A673 (cell line): ENCODE data around the gene BCL2. TPM values are rescaled to one million over a fixed set of nuclear protein-coding genes. Genes with fewer than 3 reads are reported as not detected.

ENCODE experiments used
- BruUV-seq: library from RNA; stranded (reverse); fragments of 400-500 nt; replicated peaks from 2 replicates; lab custom pipeline; 2021; lab: Mats Ljungman, UMichigan
- CTCF ChIA-PET: fragments of 300-600 bp; sonication (Branson Sonifier 250); formaldehyde crosslinking; loops from one replicate; lab custom pipeline; 2022; ENCODE audit warnings: antibody characterized with exemption; lab: Charles Lee
- POLR2A ChIA-PET: fragments of 300-600 bp; sonication (Branson Sonifier 250); formaldehyde crosslinking; loops from one replicate; lab custom pipeline; 2022; ENCODE audit warnings: antibody characterized with exemption; ENCODE audit not compliant: low non-redundant PET; lab: Charles Lee
- DNase-seq: peaks from one replicate; pipeline ENCODE4 v3.0.0-alpha.2; 2015; ENCODE audit warnings: low spot score
- H3K27ac ChIP-seq: fragments of 200-600 bp; sonication (generic); 2 replicates; pipeline ENCODE4 v1.5.1; 2016; ENCODE audit warnings: mixed run types, low read depth, mild to moderate bottlenecking, mixed read lengths, antibody characterized with exemption, low read length; ENCODE audit not compliant: poor library complexity, severe bottlenecking
- H3K27me3 ChIP-seq: fragments of 200-600 bp; sonication (generic); replicated peaks from 2 replicates; pipeline ENCODE4 v1.6.1; 2017; ENCODE audit warnings: mixed run types, low read depth, mild to moderate bottlenecking, mixed read lengths, antibody characterized with exemption, low read length; ENCODE audit not compliant: insufficient read depth, poor library complexity
- H3K36me3 ChIP-seq: fragments of 200-600 bp; sonication (generic); 2 replicates; pipeline ENCODE4 v1.6.1; 2016; ENCODE audit warnings: mixed run types, mild to moderate bottlenecking, mixed read lengths, antibody characterized with exemption, low read length; ENCODE audit not compliant: insufficient read depth, poor library complexity, severe bottlenecking
- H3K4me1 ChIP-seq: fragments of 200-600 bp; sonication (generic); 2 replicates; pipeline ENCODE4 v1.6.1; 2017; ENCODE audit warnings: mixed run types, mild to moderate bottlenecking, mixed read lengths, antibody characterized with exemption, low read length; ENCODE audit not compliant: insufficient read depth, poor library complexity, severe bottlenecking
- H3K4me3 ChIP-seq: fragments of 200-600 bp; sonication (generic); 2 replicates; pipeline ENCODE4 v1.5.1; 2016; ENCODE audit warnings: low read depth, mixed run types, mild to moderate bottlenecking, mixed read lengths, low read length; ENCODE audit not compliant: poor library complexity, severe bottlenecking
- H3K9me3 ChIP-seq: fragments of 200-600 bp; sonication (generic); 2 replicates; pipeline ENCODE4 v1.6.1; 2016; ENCODE audit warnings: mixed run types, low read depth, mild to moderate bottlenecking, mixed read lengths, antibody characterized with exemption, low read length; ENCODE audit not compliant: poor library complexity, severe bottlenecking
- EZH2 ChIP-seq: fragments of 200-600 bp; sonication (generic); IDR thresholded peaks from 2 replicates; pipeline ENCODE4 v1.6.1; 2017; ENCODE audit warnings: borderline replicate concordance, low read depth, mild to moderate bottlenecking, mixed read lengths, antibody characterized with exemption, low read length; ENCODE audit not compliant: poor library complexity, severe bottlenecking
- intact Hi-C: fragments of 100-400 bp; cut with micrococcal nuclease; formaldehyde crosslinking; loops from one replicate; pipeline ENCODE4 v1.10.0; 2022; ENCODE audit not compliant: unreplicated experiment
- total RNA-seq: library from RNA; stranded (reverse); gene quantifications from 2 replicates; pipeline ENCODE4 v1.2.3, GENCODE V29; 2021
- TF ChIP-seq, protein P1 (sequence below): fragments of 300-800, 200-600 bp; sonication (generic); conservative IDR thresholded peaks from 2 replicates; pipeline ENCODE4 v1.5.1; 2017; ENCODE audit warnings: low read depth, mild to moderate bottlenecking, antibody characterized with exemption, low read length, moderate library complexity, mixed read lengths

BCL2 gene
- total RNA-seq, 1 experiment from 2014 or later, result 24.9 TPM

DNA sequence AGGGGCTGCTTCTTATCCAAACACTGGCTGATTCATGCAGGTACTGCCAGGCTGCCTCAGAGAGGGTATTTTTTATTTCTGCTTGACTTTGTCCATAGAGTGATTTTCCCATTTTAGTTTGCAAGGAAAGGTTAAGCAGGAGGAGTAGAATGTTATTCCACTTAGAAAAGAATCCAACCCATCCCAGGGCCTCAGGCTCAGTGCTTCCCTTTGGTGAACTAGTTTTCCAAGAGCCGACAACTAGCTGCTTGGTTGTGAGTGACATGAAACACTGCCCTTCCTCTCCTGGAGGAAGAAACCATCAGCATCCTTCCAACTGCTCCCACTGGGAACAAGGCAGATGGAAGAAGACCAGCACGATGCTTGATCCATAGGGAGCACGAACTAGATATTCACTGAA lies 58.5 kb downstream of the BCL2 start:
- Histone ChIP-seq H3K4me1 (no peaks in the 10 kb centered on the region), H3K9me3 (no peaks in the 10 kb centered on the region), H3K27me3 (no peaks in the 10 kb centered on the region), H3K4me3 (no peak overlapping the region), H3K27ac (no peak overlapping the region), H3K36me3 (no peaks in the 10 kb centered on the region)
- BruUV-seq, result no TSS peak
- no peak for DNase-seq
- ChIA-PET CTCF (no interaction called here), POLR2A (no interaction called here)
- TF ChIP-seq, protein P1, sequence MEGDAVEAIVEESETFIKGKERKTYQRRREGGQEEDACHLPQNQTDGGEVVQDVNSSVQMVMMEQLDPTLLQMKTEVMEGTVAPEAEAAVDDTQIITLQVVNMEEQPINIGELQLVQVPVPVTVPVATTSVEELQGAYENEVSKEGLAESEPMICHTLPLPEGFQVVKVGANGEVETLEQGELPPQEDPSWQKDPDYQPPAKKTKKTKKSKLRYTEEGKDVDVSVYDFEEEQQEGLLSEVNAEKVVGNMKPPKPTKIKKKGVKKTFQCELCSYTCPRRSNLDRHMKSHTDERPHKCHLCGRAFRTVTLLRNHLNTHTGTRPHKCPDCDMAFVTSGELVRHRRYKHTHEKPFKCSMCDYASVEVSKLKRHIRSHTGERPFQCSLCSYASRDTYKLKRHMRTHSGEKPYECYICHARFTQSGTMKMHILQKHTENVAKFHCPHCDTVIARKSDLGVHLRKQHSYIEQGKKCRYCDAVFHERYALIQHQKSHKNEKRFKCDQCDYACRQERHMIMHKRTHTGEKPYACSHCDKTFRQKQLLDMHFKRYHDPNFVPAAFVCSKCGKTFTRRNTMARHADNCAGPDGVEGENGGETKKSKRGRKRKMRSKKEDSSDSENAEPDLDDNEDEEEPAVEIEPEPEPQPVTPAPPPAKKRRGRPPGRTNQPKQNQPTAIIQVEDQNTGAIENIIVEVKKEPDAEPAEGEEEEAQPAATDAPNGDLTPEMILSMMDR, result no peak
- no peak for TF ChIP-seq EZH2
- intact Hi-C loops, result no loop called here

DNA sequence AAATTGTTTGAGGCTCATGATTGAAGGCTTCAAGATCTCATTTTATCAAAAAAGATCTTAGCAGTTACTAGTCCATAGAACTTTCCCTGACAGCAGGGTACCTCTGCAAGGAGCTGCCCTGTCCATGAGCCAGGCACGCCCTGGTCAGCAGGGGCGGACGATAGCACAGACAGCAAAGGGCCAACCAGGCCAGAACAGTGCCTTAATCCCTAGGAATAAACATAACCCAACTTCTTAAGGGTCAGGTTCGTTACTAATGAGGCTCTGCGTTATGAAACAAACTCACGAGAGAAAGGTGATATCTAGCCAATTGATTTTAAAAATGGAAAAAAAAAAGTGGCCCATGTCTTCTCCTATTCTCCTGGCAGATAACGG lies 59.2 kb downstream of the BCL2 start:
- H3K4me1 ChIP-seq, result no peaks in the 10 kb centered on the region
- H3K4me3 ChIP-seq, result no peak overlapping the region
- no peak for TF ChIP-seq EZH2
- TF ChIP-seq, protein P1, result no peak
- ChIA-PET CTCF (no interaction called here), POLR2A (no interaction called here)
- H3K9me3 ChIP-seq, result no peaks in the 10 kb centered on the region
- H3K27ac ChIP-seq, result no peak overlapping the region
- H3K27me3 ChIP-seq, result no peaks in the 10 kb centered on the region
- no TSS peak for BruUV-seq
- intact Hi-C loops, result no loop called here
- no peak for DNase-seq
- no peaks in the 10 kb centered on the region for H3K36me3 ChIP-seq

DNA sequence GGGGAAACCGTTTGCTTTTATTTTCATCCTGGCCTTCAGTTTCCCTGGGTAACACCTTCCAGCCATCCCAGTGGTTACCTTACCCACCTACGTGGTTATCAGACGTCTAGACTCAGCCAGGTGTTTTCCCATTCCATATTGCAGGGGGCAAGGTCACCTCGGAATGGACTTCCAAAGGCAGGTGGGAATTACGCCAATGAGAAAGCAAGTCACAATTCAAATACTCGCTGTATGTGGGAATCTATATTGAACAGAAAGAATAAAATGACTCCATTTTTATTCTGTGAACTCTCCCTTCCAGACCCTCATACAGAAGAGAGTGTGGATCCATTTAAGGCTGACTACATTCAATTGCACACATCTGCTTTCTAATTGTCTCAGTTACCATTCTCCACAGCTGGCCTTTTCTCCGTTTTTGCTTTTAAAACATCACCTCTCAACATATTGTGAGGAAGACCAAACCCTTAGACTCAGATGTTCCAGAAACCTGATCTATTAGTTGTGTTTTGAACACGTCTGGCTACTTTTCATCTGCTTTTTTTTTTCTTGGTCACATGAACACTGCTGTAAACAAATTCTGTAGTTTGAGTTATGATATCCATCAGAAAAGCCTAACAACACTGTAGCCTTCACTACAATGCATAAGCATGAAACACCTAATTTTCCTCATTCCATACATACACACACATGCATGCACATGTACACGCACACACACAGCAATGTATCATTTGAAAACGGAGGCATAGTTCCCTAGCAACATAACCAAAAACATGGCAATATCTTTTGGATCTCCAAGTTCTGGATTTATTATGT lies 59.8 kb downstream of the BCL2 start:
- intact Hi-C loops, result no loop called here
- CTCF ChIA-PET, result no interaction called here
- TF ChIP-seq EZH2, result no peak
- TF ChIP-seq, protein P1, result no peak
- Histone ChIP-seq H3K4me3 (no peak overlapping the region), H3K27me3 (no peaks in the 10 kb centered on the region), H3K27ac (no peak overlapping the region), H3K4me1 (no peaks in the 10 kb centered on the region), H3K9me3 (no peaks in the 10 kb centered on the region), H3K36me3 (no peaks in the 10 kb centered on the region)
- no TSS peak for BruUV-seq
- no peak for DNase-seq
- POLR2A ChIA-PET, result no interaction called here
